ENCODE measurements around the gene RHOT2. TPM values are rescaled to one million over a fixed set of nuclear protein-coding genes. Genes with fewer than 3 reads are reported as not detected.

The RHOT2 gene
- total and polyA plus RNA-seq, 12 donors = 34.7 to 462 (median 89.2) TPM

DNA sequence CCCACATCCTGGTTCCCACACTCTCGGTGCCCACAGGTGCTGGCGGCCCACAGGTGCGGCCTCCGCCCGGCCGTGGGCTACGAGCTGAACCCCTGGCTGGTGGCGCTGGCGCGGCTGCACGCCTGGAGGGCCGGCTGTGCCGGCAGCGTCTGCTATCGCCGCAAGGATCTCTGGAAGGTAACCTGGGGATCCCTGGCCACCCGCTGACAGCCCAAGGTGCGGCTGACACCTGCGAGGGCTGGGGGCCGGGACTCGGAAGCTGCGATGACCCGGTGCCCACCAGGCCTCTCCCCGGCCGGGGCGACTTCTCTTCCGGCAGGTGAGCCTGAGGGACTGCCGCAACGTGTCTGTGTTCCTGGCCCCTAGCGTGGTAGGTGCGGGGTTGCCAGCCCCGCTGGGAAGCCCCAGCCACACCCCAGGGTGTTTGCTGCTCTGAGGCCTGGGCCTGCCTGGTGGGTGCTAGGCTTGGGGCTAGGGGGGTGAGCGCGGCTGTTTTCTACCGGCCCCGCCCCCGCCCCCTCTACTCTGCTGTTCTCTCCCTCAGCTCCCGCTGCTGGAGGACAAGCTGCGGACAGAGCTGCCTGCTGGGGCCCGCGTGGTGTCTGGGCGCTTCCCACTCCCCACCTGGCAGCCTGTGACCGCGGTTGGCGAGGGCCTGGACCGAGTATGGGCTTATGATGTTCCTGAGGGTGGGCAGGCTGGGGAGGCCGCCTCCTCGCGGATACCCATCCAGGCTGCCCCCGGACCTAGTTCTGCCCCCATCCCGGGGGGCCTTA lies 54.0 kb downstream of the RHOT2 start:
- intact Hi-C loops (cut with DNase I) = no loop called here
- Histone ChIP-seq H3K4me1 (replicated peaks in 1 of 2) (peaks cover 13 to 17% of the 10 kb centered on the region in 2 donors), H3K27me3 (no peaks in the 10 kb centered on the region), H3K36me3 (replicated peaks in 1 of 2) (no peaks in the 10 kb centered on the region), H3K9me3 (replicated peaks in 1 of 3) (no peaks in the 10 kb centered on the region), H3K4me3 (peak overlapping the region in 1 of 4 donors; percentile 88), H3K27ac (peak overlapping the region in 4 of 5 donors; percentile 89 to 95 (median 90))
- TF ChIP-seq POLR2A (IDR thresholded peaks at IDR 0.05) = no peak
- TF ChIP-seq, protein P1, sequence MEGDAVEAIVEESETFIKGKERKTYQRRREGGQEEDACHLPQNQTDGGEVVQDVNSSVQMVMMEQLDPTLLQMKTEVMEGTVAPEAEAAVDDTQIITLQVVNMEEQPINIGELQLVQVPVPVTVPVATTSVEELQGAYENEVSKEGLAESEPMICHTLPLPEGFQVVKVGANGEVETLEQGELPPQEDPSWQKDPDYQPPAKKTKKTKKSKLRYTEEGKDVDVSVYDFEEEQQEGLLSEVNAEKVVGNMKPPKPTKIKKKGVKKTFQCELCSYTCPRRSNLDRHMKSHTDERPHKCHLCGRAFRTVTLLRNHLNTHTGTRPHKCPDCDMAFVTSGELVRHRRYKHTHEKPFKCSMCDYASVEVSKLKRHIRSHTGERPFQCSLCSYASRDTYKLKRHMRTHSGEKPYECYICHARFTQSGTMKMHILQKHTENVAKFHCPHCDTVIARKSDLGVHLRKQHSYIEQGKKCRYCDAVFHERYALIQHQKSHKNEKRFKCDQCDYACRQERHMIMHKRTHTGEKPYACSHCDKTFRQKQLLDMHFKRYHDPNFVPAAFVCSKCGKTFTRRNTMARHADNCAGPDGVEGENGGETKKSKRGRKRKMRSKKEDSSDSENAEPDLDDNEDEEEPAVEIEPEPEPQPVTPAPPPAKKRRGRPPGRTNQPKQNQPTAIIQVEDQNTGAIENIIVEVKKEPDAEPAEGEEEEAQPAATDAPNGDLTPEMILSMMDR (IDR thresholded peaks at IDR 0.05) = no peak
- DNase-seq = no peak
- WGBS, 4 donors = 84 to 90% (median 89%) methylated on average over 23 to 51 of the region's 51 CpGs

DNA sequence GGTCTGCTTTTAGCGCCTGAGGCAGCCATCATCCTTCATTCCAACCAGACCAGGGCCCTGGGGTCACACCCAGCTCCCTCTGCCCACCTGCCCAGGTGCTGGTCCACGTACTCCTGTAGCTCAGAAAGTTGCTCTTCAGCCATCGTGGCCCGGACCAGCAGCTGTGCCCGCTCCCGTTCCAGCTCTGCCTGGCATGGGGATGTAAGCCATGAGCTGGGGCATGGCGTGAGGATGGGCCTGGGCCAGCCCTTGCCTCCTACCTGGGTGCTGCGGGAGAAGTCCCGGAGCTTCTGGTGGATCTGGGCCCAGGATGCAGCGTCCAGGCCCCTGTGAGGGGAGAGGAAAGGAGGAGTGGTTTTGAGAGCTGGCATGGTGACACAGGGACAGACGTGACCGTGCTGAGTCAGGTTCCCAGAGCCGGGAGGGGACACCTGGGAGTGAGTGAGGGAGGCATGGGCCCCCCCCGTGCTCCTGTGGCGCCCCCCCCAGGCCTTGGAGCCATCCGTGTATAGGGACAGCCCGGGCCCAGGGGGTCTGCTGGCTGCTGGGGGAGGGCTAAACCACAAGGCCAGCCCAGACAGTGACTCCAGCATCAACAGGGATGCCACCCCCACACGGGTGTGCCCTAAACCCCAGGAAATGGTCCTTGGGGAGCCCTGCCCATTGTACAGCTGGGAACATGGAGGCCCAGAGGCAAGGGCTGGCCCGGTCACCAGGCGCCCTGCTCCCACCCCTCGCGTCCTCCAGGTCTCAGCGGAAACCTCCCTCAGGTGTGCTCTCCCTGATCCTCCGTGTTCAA lies 55.1 kb downstream of the RHOT2 start:
- no peak for DNase-seq
- peaks cover 24 to 25% of the 10 kb centered on the region in 2 donors for H3K4me1 ChIP-seq (replicated peaks in 1 of 2)
- no peaks in the 10 kb centered on the region for H3K36me3 ChIP-seq (replicated peaks in 1 of 2)
- H3K27ac ChIP-seq = no peak overlapping the region
- no peaks in the 10 kb centered on the region for H3K27me3 ChIP-seq
- H3K4me3 ChIP-seq = no peak overlapping the region
- no peak for TF ChIP-seq POLR2A (IDR thresholded peaks at IDR 0.05)
- TF ChIP-seq, protein P1 (IDR thresholded peaks at IDR 0.05) = no peak
- H3K9me3 ChIP-seq (replicated peaks in 1 of 3) = no peaks in the 10 kb centered on the region
- intact Hi-C loops (cut with DNase I) = no loop called here
- 60 to 87% (median 80%) methylated on average over 1 to 24 of the region's 24 CpGs for whole genome bisulfite sequencing, 4 donors

DNA sequence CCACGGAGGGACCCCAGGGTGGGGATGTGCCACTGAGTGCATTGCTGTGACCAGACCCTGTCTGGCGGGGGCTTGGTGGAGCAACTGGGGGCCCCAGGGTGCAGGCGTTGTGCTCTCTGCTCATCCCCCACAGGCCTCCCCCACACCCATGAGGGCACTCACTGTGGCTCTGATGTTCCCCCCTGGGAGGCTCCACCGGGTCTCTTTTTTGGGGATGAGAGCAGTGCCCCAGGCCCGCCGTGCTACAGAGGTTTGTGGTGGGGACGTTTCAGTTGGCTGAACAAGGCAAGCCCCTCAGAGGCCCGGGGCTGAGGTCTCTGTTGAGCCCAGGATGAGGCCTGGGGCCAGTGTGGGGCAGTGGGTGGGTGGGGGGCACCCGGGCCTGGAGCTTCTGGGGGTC lies 55.8 kb downstream of the RHOT2 start:
- DNase-seq = no peak
- intact Hi-C loops (cut with DNase I) = no loop called here
- no peak overlapping the region for H3K4me3 ChIP-seq
- no peak overlapping the region for H3K27ac ChIP-seq
- no peak for TF ChIP-seq POLR2A (IDR thresholded peaks at IDR 0.05)
- TF ChIP-seq, protein P1 (IDR thresholded peaks at IDR 0.05) = no peak
- 72 to 100% (median 79%) methylated on average over 2 to 9 of the region's 9 CpGs for WGBS, 4 donors
- no peaks in the 10 kb centered on the region for H3K36me3 ChIP-seq (replicated peaks in 1 of 2)
- H3K27me3 ChIP-seq = no peaks in the 10 kb centered on the region
- peaks cover 31% of the 10 kb centered on the region in 2 donors for H3K4me1 ChIP-seq (replicated peaks in 1 of 2)
- no peaks in the 10 kb centered on the region for H3K9me3 ChIP-seq (replicated peaks in 1 of 3)

Other genes starting within 250 kb of the RHOT2 start
- 10 to 100 TPM; 15.6 to 53.0 (median 40.1) TPM for gene RAB11FIP3, start 242.5 kb upstream of the RHOT2 start, total RNA-seq
- 10 to 100 TPM; 12.7 to 63.4 (median 44.2) TPM for gene RAB11FIP3, start 242.5 kb upstream of the RHOT2 start, polyA plus RNA-seq
- 10 to 100 TPM; 12.4 to 45.8 (median 42.9) TPM for gene CAPN15, start 140.4 kb upstream of the RHOT2 start, total RNA-seq
- 10 to 100 TPM in 2 of 3 donors, 1 to 10 TPM in 1; 2.3 to 91.8 (median 56.8) TPM for gene CAPN15, start 140.4 kb upstream of the RHOT2 start, polyA plus RNA-seq
- gene PRR35, start 107.7 kb upstream of the RHOT2 start, total RNA-seq = not detected
- not detected for gene PRR35, start 107.7 kb upstream of the RHOT2 start, polyA plus RNA-seq
- gene NHLRC4, start 101.1 kb upstream of the RHOT2 start, total RNA-seq = 10 to 100 TPM in 5 of 9 donors, 1 to 10 TPM in 4; 1.6 to 22.3 (median 12.7) TPM
- gene NHLRC4, start 101.1 kb upstream of the RHOT2 start, polyA plus RNA-seq = 1 to 10 TPM in 2 of 3 donors, under 1 TPM in 1; 0.57 to 7.2 (median 3.3) TPM
- gene PIGQ, start 98.2 kb upstream of the RHOT2 start, total RNA-seq = 100 to 1,000 TPM in 1 of 9 donors, 10 to 100 TPM in 8; 21.1 to 107 (median 78.5) TPM
- 100 to 1,000 TPM in 2 of 3 donors, 10 to 100 TPM in 1; 12.7 to 317 (median 111) TPM for gene PIGQ, start 98.2 kb upstream of the RHOT2 start, polyA plus RNA-seq
- gene RAB40C, start 78.1 kb upstream of the RHOT2 start, total RNA-seq = 10 to 100 TPM in 8 of 9 donors, 1 to 10 TPM in 1; 6.0 to 20.9 (median 15.8) TPM
- 10 to 100 TPM in 2 of 3 donors, 1 to 10 TPM in 1; 2.3 to 36.2 (median 19.1) TPM for gene RAB40C, start 78.1 kb upstream of the RHOT2 start, polyA plus RNA-seq
- gene WFIKKN1, start 37.1 kb upstream of the RHOT2 start, total RNA-seq = 1 to 10 TPM in 1 of 9 donors, under 1 TPM in 7, not detected in 1; 0.18 to 1.1 (median 0.36) TPM
- 1 to 10 TPM in 1 of 3 donors, under 1 TPM in 1, not detected in 1; 0.71 to 3.9 TPM for gene WFIKKN1, start 37.1 kb upstream of the RHOT2 start, polyA plus RNA-seq
- 100 to 1,000 TPM in 5 of 9 donors, 10 to 100 TPM in 4; 71.8 to 351 (median 122) TPM for gene METTL26, start 31.8 kb upstream of the RHOT2 start, total RNA-seq
- 100 to 1,000 TPM in 2 of 3 donors, 10 to 100 TPM in 1; 40.4 to 403 (median 328) TPM for gene METTL26, start 31.8 kb upstream of the RHOT2 start, polyA plus RNA-seq
- 100 to 1,000 TPM in 7 of 9 donors, 10 to 100 TPM in 2; 67.0 to 188 (median 149) TPM for gene MCRIP2, start 26.3 kb upstream of the RHOT2 start, total RNA-seq
- 100 to 1,000 TPM in 2 of 3 donors, 1 to 10 TPM in 1; 7.1 to 253 (median 241) TPM for gene MCRIP2, start 26.3 kb upstream of the RHOT2 start, polyA plus RNA-seq
- 10 to 100 TPM; 12.4 to 55.8 (median 23.5) TPM for gene WDR90, start 18.8 kb upstream of the RHOT2 start, total RNA-seq
- 100 to 1,000 TPM in 2 of 3 donors, 1 to 10 TPM in 1; 3.0 to 162 (median 125) TPM for gene WDR90, start 18.8 kb upstream of the RHOT2 start, polyA plus RNA-seq
- 10 to 100 TPM in 1 of 9 donors, 1 to 10 TPM in 8; 1.1 to 11.5 (median 3.7) TPM for gene RHBDL1, start 7.5 kb downstream of the RHOT2 start, total RNA-seq
- gene RHBDL1, start 7.5 kb downstream of the RHOT2 start, polyA plus RNA-seq = 10 to 100 TPM in 2 of 3 donors, under 1 TPM in 1; 0.13 to 21.1 (median 12.2) TPM
- 100 to 1,000 TPM; 160 to 339 (median 210) TPM for gene STUB1, start 12.3 kb downstream of the RHOT2 start, total RNA-seq
- 100 to 1,000 TPM; 121 to 199 (median 177) TPM for gene STUB1, start 12.3 kb downstream of the RHOT2 start, polyA plus RNA-seq
- gene JMJD8, start 16.2 kb downstream of the RHOT2 start, total RNA-seq = 100 to 1,000 TPM in 3 of 9 donors, 10 to 100 TPM in 6; 50.9 to 137 (median 97.7) TPM
- 10 to 100 TPM; 50.8 to 97.7 (median 72.6) TPM for gene JMJD8, start 16.2 kb downstream of the RHOT2 start, polyA plus RNA-seq
- 10 to 100 TPM in 8 of 9 donors, 1 to 10 TPM in 1; 2.7 to 24.5 (median 18.0) TPM for gene WDR24, start 22.3 kb downstream of the RHOT2 start, total RNA-seq
- 10 to 100 TPM in 2 of 3 donors, 1 to 10 TPM in 1; 2.2 to 15.0 (median 10.9) TPM for gene WDR24, start 22.3 kb downstream of the RHOT2 start, polyA plus RNA-seq
- 10 to 100 TPM in 2 of 9 donors, 1 to 10 TPM in 4, under 1 TPM in 2, not detected in 1; 0.17 to 14.7 (median 2.1) TPM for gene FBXL16, start 37.7 kb downstream of the RHOT2 start, total RNA-seq
- 10 to 100 TPM in 1 of 3 donors, 1 to 10 TPM in 2; 6.3 to 18.3 (median 7.0) TPM for gene FBXL16, start 37.7 kb downstream of the RHOT2 start, polyA plus RNA-seq
- gene METRN, start 47.0 kb downstream of the RHOT2 start, total RNA-seq = 100 to 1,000 TPM in 1 of 9 donors, 10 to 100 TPM in 7, 1 to 10 TPM in 1; 9.6 to 189 (median 58.6) TPM
- gene METRN, start 47.0 kb downstream of the RHOT2 start, polyA plus RNA-seq = 100 to 1,000 TPM in 2 of 3 donors, 1 to 10 TPM in 1; 1.3 to 128 (median 115) TPM
- gene ANTKMT, start 53.0 kb downstream of the RHOT2 start, total RNA-seq = 100 to 1,000 TPM in 1 of 9 donors, 10 to 100 TPM in 8; 36.8 to 127 (median 61.4) TPM
- gene ANTKMT, start 53.0 kb downstream of the RHOT2 start, polyA plus RNA-seq = 100 to 1,000 TPM in 2 of 3 donors, under 1 TPM in 1; 0.48 to 124 (median 104) TPM
- 1 to 10 TPM in 2 of 9 donors, under 1 TPM in 5, not detected in 2; 0.17 to 1.9 (median 0.84) TPM for gene CCDC78, start 58.3 kb downstream of the RHOT2 start, total RNA-seq
- gene CCDC78, start 58.3 kb downstream of the RHOT2 start, polyA plus RNA-seq = 10 to 100 TPM in 1 of 3 donors, 1 to 10 TPM in 1, under 1 TPM in 1; 0.64 to 49.9 (median 7.7) TPM
- 10 to 100 TPM in 1 of 9 donors, 1 to 10 TPM in 7, not detected in 1; 1.1 to 10.6 (median 5.3) TPM for gene HAGHL, start 59.0 kb downstream of the RHOT2 start, total RNA-seq
- gene HAGHL, start 59.0 kb downstream of the RHOT2 start, polyA plus RNA-seq = 10 to 100 TPM in 2 of 3 donors, under 1 TPM in 1; 0.35 to 63.5 (median 11.0) TPM
- 10 to 100 TPM; 17.8 to 42.1 (median 26.8) TPM for gene CIAO3, start 72.9 kb downstream of the RHOT2 start, total RNA-seq
- 10 to 100 TPM in 2 of 3 donors, 1 to 10 TPM in 1; 8.9 to 99.4 (median 38.2) TPM for gene CIAO3, start 72.9 kb downstream of the RHOT2 start, polyA plus RNA-seq
- gene MSLN, start 92.6 kb downstream of the RHOT2 start, total RNA-seq = under 1 TPM in 3 of 9 donors, not detected in 6; 0.17 to 0.46 (median 0.43) TPM
- under 1 TPM in 1 of 3 donors, not detected in 2; 0.13 TPM for gene MSLN, start 92.6 kb downstream of the RHOT2 start, polyA plus RNA-seq
- gene RPUSD1, start 120.2 kb downstream of the RHOT2 start, total RNA-seq = 10 to 100 TPM; 12.4 to 30.0 (median 18.6) TPM
- 10 to 100 TPM in 2 of 3 donors, 1 to 10 TPM in 1; 1.1 to 40.1 (median 23.3) TPM for gene RPUSD1, start 120.2 kb downstream of the RHOT2 start, polyA plus RNA-seq
- gene CHTF18, start 120.5 kb downstream of the RHOT2 start, total RNA-seq = 10 to 100 TPM in 4 of 9 donors, 1 to 10 TPM in 5; 1.7 to 25.7 (median 10.0) TPM
- 10 to 100 TPM in 2 of 3 donors, under 1 TPM in 1; 0.29 to 69.8 (median 60.8) TPM for gene CHTF18, start 120.5 kb downstream of the RHOT2 start, polyA plus RNA-seq
- gene GNG13, start 132.6 kb downstream of the RHOT2 start, total RNA-seq = not detected
- not detected for gene GNG13, start 132.6 kb downstream of the RHOT2 start, polyA plus RNA-seq

Measured in adrenal gland (tissue), 12 donors.